Activated CD8-positive, alpha-beta memory T cell treated with anti-CD3 and anti-CD28 coated beads for 1 hour (primary cell): ENCODE results near the gene PPCDC.

Experiments
- DNase-seq, 2 donors: peaks; one replicate each; pipeline ENCODE4 v3.0.0-alpha.2; 2020; ENCODE audit warnings: low read depth in 1 of 2; ENCODE audit errors: extremely low read depth in 1 of 2

Gene PPCDC

GRCh38 chr15:75043509-75044257 is 20.3 kb downstream of the PPCDC start:
- no peak for DNase-seq

- DNase-seq: no peak
Observed at GRCh38 chr15:75044258-75044878, 21.0 kb downstream of the PPCDC start.

- DNase-seq: no peak
Observed at GRCh38 chr15:75045332-75046015, 22.1 kb downstream of the PPCDC start.

- no peak for DNase-seq
Observed at GRCh38 chr15:75048394-75048793, 25.0 kb downstream of the PPCDC start.

- DNase-seq: no peak
Observed at GRCh38 chr15:75049392-75049791, 26.0 kb downstream of the PPCDC start.

GRCh38 chr15:75050283-75050682 is 26.9 kb downstream of the PPCDC start:
- no peak for DNase-seq

GRCh38 chr15:75051191-75051608 is 27.8 kb downstream of the PPCDC start:
- DNase-seq: no peak

- no peak for DNase-seq
Observed at GRCh38 chr15:75051711-75052110, 28.3 kb downstream of the PPCDC start.

GRCh38 chr15:75052972-75053747 is 29.8 kb downstream of the PPCDC start:
- no peak for DNase-seq

GRCh38 chr15:75053748-75054125 is 30.3 kb downstream of the PPCDC start:
- DNase-seq: no peak

GRCh38 chr15:75054172-75054897 is 30.9 kb downstream of the PPCDC start:
- no peak for DNase-seq

- DNase-seq: no peak
Observed at GRCh38 chr15:75056036-75056435, 32.6 kb downstream of the PPCDC start.

- DNase-seq: no peak
Observed at GRCh38 chr15:75058127-75058905, 34.9 kb downstream of the PPCDC start.

GRCh38 chr15:75059607-75060006 is 36.2 kb downstream of the PPCDC start:
- no peak for DNase-seq

- no peak for DNase-seq
Observed at GRCh38 chr15:75061272-75061671, 37.9 kb downstream of the PPCDC start.

- no peak for DNase-seq
Observed at GRCh38 chr15:75062706-75063105, 39.3 kb downstream of the PPCDC start.

GRCh38 chr15:75063338-75063737 is 39.9 kb downstream of the PPCDC start:
- no peak for DNase-seq

GRCh38 chr15:75063889-75064288 is 40.5 kb downstream of the PPCDC start:
- DNase-seq: no peak

- no peak for DNase-seq
Observed at GRCh38 chr15:75064846-75065245, 41.5 kb downstream of the PPCDC start.

- no peak for DNase-seq
Observed at GRCh38 chr15:75065467-75065850, 42.1 kb downstream of the PPCDC start.
